Dermis microvascular lymphatic vessel endothelial cell (primary cell): ENCODE data around the gene PLS3. TPM values are rescaled to one million over a fixed set of nuclear protein-coding genes. Genes with fewer than 3 reads are reported as not detected.
"Not testable (repeated sequence)": the region's sequence is repeated elsewhere in the genome, so short reads cannot be mapped to it uniquely, and the experiment has no call there.

Experiments
- DNase-seq, 2 donors: peaks; one replicate each; pipeline versions ENCODE4 v3.0.0 to v3.0.0-alpha.2; 2010; ENCODE audit warnings: low read depth in 2 of 2
- total RNA-seq: library from RNA; depleted of rRNA; stranded (reverse); fragments of >200 nt; gene quantifications from 2 replicates; pipeline ENCODE4 v1.2.1, GENCODE V29; 2014

PLS3 gene
- total RNA-seq, result 318 and 330 TPM in 2 replicates

DNA sequence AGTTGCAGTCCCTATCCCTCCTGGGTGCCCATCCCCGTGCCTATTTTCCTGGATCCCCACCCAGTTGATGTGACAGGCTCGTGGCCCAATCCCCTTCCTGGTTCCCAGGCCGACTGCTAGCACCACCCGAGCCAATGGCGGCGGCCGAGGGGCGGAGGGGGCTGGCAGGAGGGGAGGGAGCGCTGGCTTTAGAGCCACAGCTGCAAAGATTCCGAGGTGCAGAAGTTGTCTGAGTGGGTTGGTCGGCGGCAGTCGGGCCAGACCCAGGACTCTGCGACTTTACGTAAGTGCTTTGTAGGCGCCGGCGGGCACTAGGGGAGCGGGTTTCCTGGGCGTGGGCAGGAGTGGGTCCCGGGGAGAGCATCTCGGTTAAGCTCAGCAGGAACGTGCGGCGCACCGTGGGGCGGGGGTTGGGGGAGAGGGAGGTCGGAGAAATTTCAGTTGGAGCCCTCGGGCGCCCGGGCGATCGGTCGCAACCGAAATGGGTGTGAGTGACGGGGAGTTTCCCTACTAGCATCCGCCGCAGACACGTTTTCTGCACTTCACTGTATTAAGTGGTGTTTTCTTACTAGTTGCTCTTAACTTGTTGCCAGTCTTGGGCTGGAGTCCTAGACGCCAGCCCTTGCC lies at the start of gene PLS3:
PLS3 (plus strand) TSS at position 197 of the 627 bp plus-strand sequence. CDS start 49,077 bp downstream, outside the sequence.
- peak; percentile 66 to 87 for DNase-seq

- DNase-seq, result no peak
These were observed 42.9 kb upstream of the PLS3 start for GRCh38 chrX:115518113-115518512.

DNA sequence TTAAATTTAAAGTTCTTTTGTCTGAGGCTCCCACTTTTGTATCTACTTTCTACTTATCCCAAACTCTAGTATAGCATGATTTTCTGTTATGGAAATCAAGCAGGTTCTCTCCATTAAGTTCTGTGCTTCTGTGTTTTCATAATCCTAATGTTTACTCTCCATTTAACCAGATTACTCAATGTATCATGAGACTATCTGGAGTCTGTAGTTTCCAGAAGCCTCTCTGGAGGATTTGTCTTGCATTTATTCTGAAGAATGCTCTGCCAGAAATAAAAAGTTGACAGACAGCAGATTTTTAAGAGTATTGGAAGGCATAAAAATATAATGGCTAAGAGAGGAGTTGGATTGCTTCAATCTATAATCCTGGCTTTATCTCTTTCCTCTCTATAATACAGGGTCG lies 39.2 kb upstream of the PLS3 start:
- no peak for DNase-seq

DNA sequence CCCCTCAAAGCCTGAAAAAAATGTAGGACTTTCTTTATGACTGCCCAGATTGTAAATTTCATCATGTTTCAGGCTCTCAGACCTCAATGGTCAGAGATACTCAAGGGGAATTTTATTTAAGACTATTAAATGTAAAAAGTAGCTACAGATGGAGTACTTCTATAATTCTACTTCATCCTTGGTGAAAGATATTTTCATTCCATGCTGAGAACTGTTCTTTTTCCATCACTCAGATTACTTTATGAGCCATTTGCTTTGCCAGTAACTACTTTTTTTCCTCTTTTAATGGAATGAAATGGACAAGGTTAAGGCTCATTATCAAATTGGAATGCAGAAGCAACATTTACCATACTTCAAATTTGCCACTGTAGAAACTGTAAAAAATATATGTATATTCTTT lies 38.0 kb upstream of the PLS3 start:
- no peak for DNase-seq

GRCh38 chrX:115525486-115525885 lies 35.5 kb upstream of the PLS3 start:
- DNase-seq, result no peak

DNA sequence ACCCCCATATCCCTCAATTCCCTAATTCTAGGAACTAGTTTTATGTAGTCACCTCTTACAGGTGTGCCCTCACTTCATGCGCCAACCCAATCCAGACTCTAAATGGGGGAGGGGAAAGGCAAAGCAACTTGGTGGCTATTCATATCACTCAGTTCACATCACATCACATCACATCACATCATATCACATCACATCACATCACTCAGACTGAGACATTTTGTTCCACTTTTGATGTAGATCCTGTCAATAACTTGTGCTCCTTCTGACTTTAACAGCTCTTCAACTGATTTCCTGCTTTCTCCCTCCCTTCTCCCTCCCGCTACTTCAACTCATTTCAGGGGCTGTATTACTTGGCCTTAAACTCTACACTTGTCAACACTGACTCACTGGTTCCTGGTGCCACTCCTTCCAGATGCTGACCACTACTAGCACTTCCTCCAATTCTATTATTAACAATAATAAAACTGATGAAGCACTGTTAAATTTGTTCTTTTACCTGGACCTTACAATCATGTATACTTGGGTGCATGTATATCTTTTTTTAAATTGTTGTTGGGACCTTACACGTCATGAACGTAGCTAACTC lies 29.1 kb upstream of the PLS3 start:
- DNase-seq, result peak in 1 of 2 donors; percentile 85

- DNase-seq, result no peak
These were observed 27.5 kb upstream of the PLS3 start for GRCh38 chrX:115533485-115533884.

GRCh38 chrX:115534383-115534782 lies 26.6 kb upstream of the PLS3 start:
- DNase-seq, result no peak

DNA sequence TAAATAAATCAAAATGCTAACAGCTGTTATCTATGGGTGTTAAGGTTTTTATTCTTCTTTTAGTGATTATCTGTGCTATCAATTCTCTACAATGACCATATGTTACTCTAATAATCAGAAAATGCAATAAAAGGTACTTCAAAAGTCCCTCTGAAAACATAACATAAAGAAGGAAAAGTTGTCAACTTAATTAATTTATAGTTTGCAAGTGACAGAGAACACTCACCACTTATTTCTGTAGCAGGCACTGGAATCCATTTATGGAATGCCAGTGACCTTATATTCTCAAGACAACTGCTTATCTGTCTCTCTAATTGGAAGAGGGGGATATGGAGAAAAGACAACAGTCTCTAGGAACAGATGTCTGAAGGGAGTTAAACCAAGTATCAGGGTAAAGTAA lies 25.6 kb upstream of the PLS3 start:
- DNase-seq, result no peak

GRCh38 chrX:115535844-115536243 lies 25.1 kb upstream of the PLS3 start:
- DNase-seq, result peak in 1 of 2 donors; percentile 7

DNA sequence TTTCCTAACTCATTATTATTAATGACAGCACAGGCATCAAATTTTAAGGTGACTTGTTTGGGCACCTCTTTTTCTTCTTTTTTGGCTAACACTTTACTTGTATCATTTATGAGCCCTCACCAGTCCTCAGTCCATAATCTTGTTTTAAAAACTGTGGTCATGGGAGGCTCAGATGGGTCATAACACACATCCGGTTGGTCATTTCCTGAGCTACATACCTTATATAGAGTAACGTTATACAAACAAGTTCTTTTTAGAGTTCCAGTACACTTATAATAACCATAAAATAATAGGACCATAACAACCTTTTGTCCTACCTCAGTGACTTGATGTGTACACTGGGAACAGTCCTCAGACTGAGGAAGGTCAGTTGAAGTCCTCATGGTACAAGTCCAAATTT lies 21.1 kb upstream of the PLS3 start:
- DNase-seq, result peak; percentile 47 to 68

DNA sequence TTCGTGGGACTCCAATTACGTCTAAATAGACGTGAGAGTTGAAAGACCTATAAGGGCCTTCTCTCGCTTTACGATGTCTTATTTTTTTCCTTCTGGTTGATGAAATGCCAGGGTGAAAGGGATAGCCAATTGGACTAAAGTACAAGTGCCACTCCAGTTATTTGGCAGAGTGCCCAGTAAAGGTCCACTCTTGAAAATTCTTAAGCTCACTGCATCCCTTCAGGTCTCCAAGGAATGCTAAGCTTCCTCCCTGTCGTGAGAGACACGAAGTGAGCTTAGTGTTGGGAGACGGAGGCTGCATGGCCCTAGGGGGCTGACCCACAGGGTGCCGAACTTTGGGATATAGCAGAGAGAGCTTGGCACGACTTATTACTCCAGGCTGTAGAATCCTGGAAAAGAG lies 19.9 kb upstream of the PLS3 start:
- not testable (repeated sequence) for DNase-seq

DNA sequence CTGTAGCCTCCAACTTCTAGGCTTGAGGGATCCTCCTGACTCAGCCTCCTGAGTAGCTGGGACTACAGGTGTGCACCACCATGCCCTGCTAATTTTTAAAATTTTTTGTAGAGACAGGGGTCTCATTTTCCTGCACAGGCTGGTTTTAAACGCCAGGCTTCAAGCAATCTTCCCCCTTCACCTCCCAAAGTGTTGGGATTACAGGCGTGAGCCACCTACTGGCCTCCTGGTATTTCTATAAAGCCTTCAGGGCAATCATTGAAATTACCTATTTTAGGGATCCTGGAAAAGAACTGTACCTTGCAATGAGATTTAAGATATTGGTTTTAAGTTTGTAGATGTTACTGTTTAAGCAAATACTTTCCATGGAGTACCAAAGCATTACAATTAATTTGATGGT lies 13.5 kb upstream of the PLS3 start:
- peak in 1 of 2 donors; percentile 7 for DNase-seq

GRCh38 chrX:115549008-115549407 lies 12.0 kb upstream of the PLS3 start:
- DNase-seq, result no peak

DNA sequence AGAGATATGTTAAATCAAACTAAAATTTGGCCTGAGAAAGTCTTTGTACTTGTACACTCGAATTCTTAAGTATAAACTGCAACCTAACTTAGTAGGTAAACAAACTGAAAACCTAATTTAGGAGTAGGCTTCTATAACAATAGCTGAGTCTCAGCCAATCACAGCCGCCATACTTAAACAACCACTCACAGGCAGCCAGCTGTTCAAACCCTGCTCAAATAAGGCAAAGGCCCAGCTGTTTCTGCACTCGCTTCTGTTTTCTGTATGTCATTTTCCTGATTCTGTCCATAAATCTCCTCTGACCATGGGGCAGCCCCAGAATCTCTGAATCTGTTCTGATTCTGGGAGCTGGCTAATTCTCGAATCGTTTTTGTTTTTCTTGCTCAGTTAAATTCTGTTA lies 7.8 kb upstream of the PLS3 start:
- no peak for DNase-seq

- DNase-seq, result no peak
These were observed 1.3 kb upstream of the PLS3 start for GRCh38 chrX:115559672-115560071.

DNA sequence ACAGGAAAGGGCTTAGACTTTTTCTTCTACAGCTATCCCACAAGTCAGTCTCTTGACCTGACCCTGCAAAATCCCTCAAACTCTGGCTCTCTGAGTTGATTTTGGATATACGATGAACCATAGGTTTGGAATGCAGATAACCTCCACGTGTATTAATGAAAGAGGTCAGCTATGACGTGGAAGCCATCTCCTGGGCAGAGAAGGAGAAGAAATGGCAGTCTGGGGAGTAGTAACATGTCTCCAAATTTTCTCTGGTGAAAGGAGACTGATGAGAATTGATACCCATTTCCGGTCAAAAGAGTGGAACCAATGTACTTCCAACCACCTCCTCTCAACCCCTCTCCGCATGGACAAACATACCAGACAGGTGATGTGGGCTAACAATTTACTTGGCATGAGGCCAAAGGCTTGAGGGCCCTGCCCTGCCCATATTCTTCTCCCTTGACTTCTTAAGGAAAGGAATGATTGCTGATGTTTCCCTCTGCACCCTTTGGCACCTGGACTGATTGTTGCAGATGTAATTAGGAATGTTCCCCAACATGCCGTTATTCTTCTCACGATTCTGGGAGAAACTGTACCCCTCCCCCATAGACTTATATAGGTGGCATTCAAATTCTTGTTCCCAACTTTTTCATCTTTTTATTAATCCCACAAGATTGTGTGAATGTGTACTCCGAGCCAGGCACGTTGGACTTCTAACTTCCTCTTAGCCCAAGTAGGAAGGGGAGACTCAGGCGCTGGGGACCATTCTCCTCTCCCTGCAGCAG lies 580 bp upstream of the PLS3 start:
- DNase-seq, result peak in 1 of 2 donors; percentile 47

DNA sequence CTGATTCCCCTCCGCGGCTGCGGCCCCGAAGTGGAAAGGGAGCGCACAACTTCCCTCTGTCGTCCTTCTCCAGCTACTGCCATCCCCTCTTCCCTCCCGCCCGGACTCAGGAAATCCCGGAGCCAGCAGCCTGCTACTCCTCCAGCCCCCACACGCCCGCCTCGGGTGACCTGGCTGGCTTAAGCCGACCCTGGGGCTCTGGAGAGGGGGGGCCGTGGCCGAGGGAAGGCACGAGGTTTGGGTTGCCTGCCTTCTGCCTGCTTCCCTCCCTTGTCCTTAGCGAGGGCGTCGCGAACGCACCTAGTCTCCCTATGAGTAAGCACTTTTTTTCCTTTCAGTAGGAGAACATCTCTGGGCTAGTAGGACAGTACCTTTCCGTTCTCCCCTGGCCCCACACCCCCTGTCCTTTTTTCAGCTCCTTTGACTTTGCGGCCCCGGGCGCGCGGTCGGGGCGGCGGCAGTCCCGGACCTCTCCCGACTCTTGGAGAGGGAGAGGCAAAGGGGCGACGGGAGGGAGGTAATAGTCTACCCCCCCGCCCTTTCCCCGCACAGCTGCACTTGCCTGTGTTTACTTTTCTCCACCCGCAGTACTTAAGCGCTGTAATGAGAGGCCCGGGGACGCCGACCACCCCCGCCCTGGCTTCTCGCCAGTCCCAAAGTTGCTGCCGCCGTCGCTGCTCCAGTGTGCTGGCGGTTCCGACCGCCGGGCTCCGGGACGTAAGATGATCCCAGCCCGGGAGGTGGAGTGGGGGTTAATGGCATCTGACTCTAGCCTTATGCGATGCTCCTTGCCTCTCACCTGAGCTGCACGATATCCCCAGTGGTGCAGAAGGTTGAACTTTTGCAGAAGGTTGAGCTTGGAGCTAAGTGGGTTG lies 868 bp downstream of the PLS3 start:
- DNase-seq, result peak in 1 of 2 donors; percentile 55

GRCh38 chrX:115562480-115562847 lies 1.5 kb downstream of the PLS3 start:
- DNase-seq, result peak in 1 of 2 donors; percentile 52

DNA sequence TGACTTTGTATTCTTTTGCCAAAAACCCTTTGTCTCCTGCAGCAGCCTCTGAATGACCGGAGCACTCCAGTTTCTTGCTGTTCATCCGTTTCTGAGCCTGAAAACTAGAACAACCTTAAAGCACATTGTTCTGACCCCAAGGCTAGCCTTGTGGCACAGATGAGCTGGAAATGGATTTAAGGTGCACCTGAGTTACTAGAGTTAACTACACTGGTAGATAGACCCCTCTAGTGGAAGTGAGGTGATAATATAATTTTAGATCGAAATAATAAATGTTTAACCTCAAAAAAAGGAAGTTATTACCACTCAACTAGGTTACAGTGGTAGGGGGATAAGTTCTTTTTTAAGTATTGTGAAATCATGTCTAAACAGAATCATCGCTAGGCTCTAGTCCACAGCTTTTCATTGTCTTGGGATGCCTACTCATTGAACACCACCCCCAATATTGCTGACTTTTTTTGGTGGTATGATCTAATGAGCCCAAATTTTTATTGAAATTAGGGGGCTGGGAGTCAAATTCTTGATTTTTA lies 2.7 kb downstream of the PLS3 start:
- peak in 1 of 2 donors; percentile 35 for DNase-seq

GRCh38 chrX:115564243-115564642 lies 3.3 kb downstream of the PLS3 start:
- peak in 1 of 2 donors; percentile 26 for DNase-seq
